Hematopoietic multipotent progenitor cell treated with erythropoietin and hydrocortisone succinate and interleukin-3 and kit ligand, for 17 days (in vitro differentiated cells): ENCODE results near the gene EXOSC10.
A peak's percentile ranks its signal among the peaks of the same experiment; 100 is the strongest.
"Not testable (repeated sequence)": the region's sequence is repeated elsewhere in the genome, so short reads cannot be mapped to it uniquely, and the experiment has no call there.

Experiments used
- DNase-seq: peaks from one replicate; pipeline ENCODE4 v3.0.0-alpha.2; 2015; ENCODE audit warnings: low spot score

The EXOSC10 gene

GRCh38 chr1:11061652-11062365, 37.9 kb downstream of the EXOSC10 start:
- DNase-seq, result no peak

GRCh38 chr1:11059968-11060830, 39.5 kb downstream of the EXOSC10 start, which contains the start of gene SRM:
SRM (minus strand) TSS chr1:11060018; CDS start chr1:11059943, 75 bp downstream.
- DNase-seq, result peak; percentile 90

GRCh38 chr1:11059155-11059967, 40.3 kb downstream of the EXOSC10 start:
- no peak for DNase-seq

- DNase-seq, result no peak
These were observed 41.0 kb downstream of the EXOSC10 start for GRCh38 chr1:11058595-11059154.

GRCh38 chr1:11058026-11058425, 41.6 kb downstream of the EXOSC10 start:
- no peak for DNase-seq

GRCh38 chr1:11057477-11057876, 42.2 kb downstream of the EXOSC10 start:
- DNase-seq, result no peak

GRCh38 chr1:11056504-11056903, 43.2 kb downstream of the EXOSC10 start:
- no peak for DNase-seq

- DNase-seq, result no peak
These were observed 44.0 kb downstream of the EXOSC10 start for GRCh38 chr1:11055676-11056075.

- DNase-seq, result no peak
These were observed 45.0 kb downstream of the EXOSC10 start for GRCh38 chr1:11054666-11055065.

GRCh38 chr1:11054181-11054580, 45.5 kb downstream of the EXOSC10 start:
- DNase-seq, result no peak

- DNase-seq, result no peak
These were observed 45.9 kb downstream of the EXOSC10 start for GRCh38 chr1:11053758-11054137.

- DNase-seq, result no peak
These were observed 46.6 kb downstream of the EXOSC10 start for GRCh38 chr1:11052839-11053757.

- DNase-seq, result no peak
These were observed 47.7 kb downstream of the EXOSC10 start for GRCh38 chr1:11051781-11052511.

- not testable (repeated sequence) for DNase-seq
These were observed 48.5 kb downstream of the EXOSC10 start for GRCh38 chr1:11051121-11051520.

- DNase-seq, result no peak
These were observed 52.9 kb downstream of the EXOSC10 start, which contains the start of gene MASP2 for GRCh38 chr1:11046625-11047365. MASP2 (minus strand) TSS chr1:11047239; CDS start chr1:11047207, 32 bp downstream.

- no peak for DNase-seq
These were observed 53.5 kb downstream of the EXOSC10 start for GRCh38 chr1:11046270-11046566.

- no peak for DNase-seq
These were observed 54.0 kb downstream of the EXOSC10 start for GRCh38 chr1:11045428-11046269.

GRCh38 chr1:11044849-11045427, 54.7 kb downstream of the EXOSC10 start:
- DNase-seq, result no peak
